ENCODE data around the gene CAST.

CAST gene

GRCh38 chr5:96712100-96712746 lies 50.0 kb downstream of the CAST start:
- TF ChIP-seq CTCF (conservative IDR thresholded peaks at IDR 0.05) = no peak

GRCh38 chr5:96714450-96714849 lies 52.3 kb downstream of the CAST start:
- peak overlapping the region; percentile 31; the same call in 1 of the 2 replicates for H3K27ac ChIP-seq
- TF ChIP-seq CTCF (conservative IDR thresholded peaks at IDR 0.05) = no peak

More at GRCh38 chr5:96712100-96712746, 50.0 kb downstream of the CAST start:
- H3K27ac ChIP-seq = no peak overlapping the region

GRCh38 chr5:96714951-96715451 lies 52.8 kb downstream of the CAST start:
- no peak for TF ChIP-seq CTCF (conservative IDR thresholded peaks at IDR 0.05)

GRCh38 chr5:96716007-96716406 lies 53.8 kb downstream of the CAST start:
- H3K27ac ChIP-seq = no peak overlapping the region; the same call in 1 of the 2 replicates
- no peak for TF ChIP-seq CTCF (conservative IDR thresholded peaks at IDR 0.05)

More at GRCh38 chr5:96714951-96715451, 52.8 kb downstream of the CAST start:
- H3K27ac ChIP-seq = peak overlapping the region; percentile 31; the same call in 1 of the 2 replicates

GRCh38 chr5:96716716-96717115 lies 54.5 kb downstream of the CAST start:
- no peak for TF ChIP-seq CTCF (conservative IDR thresholded peaks at IDR 0.05)
- no peak overlapping the region for H3K27ac ChIP-seq

- H3K27ac ChIP-seq = no peak overlapping the region
- TF ChIP-seq CTCF (conservative IDR thresholded peaks at IDR 0.05) = no peak
Measured at GRCh38 chr5:96717874-96718273, 55.7 kb downstream of the CAST start.

GRCh38 chr5:96718635-96719077 lies 56.5 kb downstream of the CAST start:
- no peak overlapping the region for H3K27ac ChIP-seq
- no peak for TF ChIP-seq CTCF (conservative IDR thresholded peaks at IDR 0.05)

Data from VCaP (cell line).